CD14-positive monocyte (primary cell): Measurements from ENCODE around the gene KRT35. TPM values are rescaled to one million over a fixed set of nuclear protein-coding genes. Genes with fewer than 3 reads are reported as not detected.

Experiments used
- DNase-seq, 3 donors: peaks; one replicate each; pipeline ENCODE4 v3.0.0-alpha.2; 2011 to 2022
- H2AFZ ChIP-seq: 2 replicates; pipeline ENCODE4 v1.6.0; 2012; ENCODE audit warnings: mild to moderate bottlenecking, low read depth, low read length, inconsistent platforms; ENCODE audit not compliant: insufficient read depth, poor library complexity, severe bottlenecking
- H3K27ac ChIP-seq, 2 donors: 1 replicate in 1 of 2; 2 replicates in 1 of 2; pipeline ENCODE4 v1.5.1; 2012 to 2013; ENCODE audit warnings: low read length in 2 of 2, control low read depth in 1 of 2, inconsistent platforms in 1 of 2, low read depth in 1 of 2, mild to moderate bottlenecking in 1 of 2
- H3K27me3 ChIP-seq, 2 donors: one replicate each; pipeline versions ENCODE4 v1.6.0 to v1.6.1; 2011 to 2013; ENCODE audit warnings: low read length in 2 of 2; ENCODE audit not compliant: control insufficient read depth in 2 of 2, insufficient read depth in 2 of 2
- H3K36me3 ChIP-seq, 2 donors: replicated peaks in 1 of 2; 1 replicate in 1 of 2; 2 replicates in 1 of 2; pipeline versions ENCODE4 v1.5.1 to v1.6.1; 2012 to 2013; ENCODE audit warnings: low read length in 2 of 2, control low read depth in 1 of 2, inconsistent platforms in 1 of 2, mild to moderate bottlenecking in 1 of 2; ENCODE audit not compliant: insufficient read depth in 2 of 2, control insufficient read depth in 1 of 2
- H3K4me1 ChIP-seq, 2 donors: 1 replicate in 1 of 2; 2 replicates in 1 of 2; pipeline versions ENCODE4 v1.5.1 to v1.6.1; 2012 to 2013; ENCODE audit warnings: low read length in 2 of 2, control low read depth in 1 of 2, inconsistent platforms in 1 of 2, mild to moderate bottlenecking in 1 of 2, moderate library complexity in 1 of 2; ENCODE audit not compliant: insufficient read depth in 2 of 2, control insufficient read depth in 1 of 2
- H3K4me2 ChIP-seq: replicated peaks from 2 replicates; pipeline ENCODE3; 2012; ENCODE audit warnings: low read length, moderate library complexity, mild to moderate bottlenecking; ENCODE audit not compliant: poor library complexity, severe bottlenecking; ENCODE audit errors: extremely low read depth
- H3K4me3 ChIP-seq, 3 experiments: fragments of 200-600 bp in 1 of 3; sonication (generic) in 1 of 3; replicated peaks in 1 of 3; 1 replicate in 2 of 3; 2 replicates in 1 of 3; pipeline ENCODE4 v1.5.1; 2011 to 2013; ENCODE audit warnings: low read length in 3 of 3, mild to moderate bottlenecking in 3 of 3, control low read depth in 2 of 3, low read depth in 2 of 3, inconsistent platforms in 1 of 3, moderate library complexity in 1 of 3
- H3K79me2 ChIP-seq: 2 replicates; pipeline ENCODE4 v1.6.0; 2012; ENCODE audit warnings: mild to moderate bottlenecking, control low read depth, inconsistent platforms, low read length, moderate library complexity; ENCODE audit not compliant: insufficient read depth
- H3K9ac ChIP-seq: 2 replicates; pipeline ENCODE4 v1.6.0; 2017; ENCODE audit warnings: low read length, mild to moderate bottlenecking; ENCODE audit not compliant: insufficient read depth, poor library complexity, severe bottlenecking
- H3K9me3 ChIP-seq, 2 donors: replicated peaks in 1 of 2; 1 replicate in 1 of 2; 2 replicates in 1 of 2; pipeline versions ENCODE4 v1.5.1 to v1.6.1; 2012 to 2013; ENCODE audit warnings: low read length in 2 of 2, control low read depth in 1 of 2; ENCODE audit not compliant: control insufficient read depth in 1 of 2, insufficient read depth in 1 of 2
- H4K20me1 ChIP-seq: 2 replicates; pipeline ENCODE4 v1.6.0; 2012; ENCODE audit warnings: mild to moderate bottlenecking, low read length, control low read depth, moderate library complexity; ENCODE audit not compliant: insufficient read depth
- H3K27ac Mint-ChIP-seq, 7 donors: one replicate each; pipeline ENCODE4 v1.8.0; 2020; ENCODE audit warnings: mild to moderate bottlenecking in 7 of 7, mixed read lengths in 7 of 7, moderate library complexity in 6 of 7, inconsistent platforms in 2 of 7
- H3K27me3 Mint-ChIP-seq, 3 donors: one replicate each; pipeline ENCODE4 v1.8.0; 2021 to 2022; ENCODE audit warnings: low read depth in 3 of 3, mild to moderate bottlenecking in 3 of 3, mixed read lengths in 3 of 3, moderate library complexity in 3 of 3, inconsistent platforms in 1 of 3
- H3K36me3 Mint-ChIP-seq, 2 donors: one replicate each; pipeline ENCODE4 v1.8.0; 2020; ENCODE audit warnings: mixed read lengths in 2 of 2, inconsistent platforms in 1 of 2, mild to moderate bottlenecking in 1 of 2
- H3K4me1 Mint-ChIP-seq: one replicate; pipeline ENCODE4 v1.8.0; 2020; ENCODE audit warnings: mild to moderate bottlenecking, mixed read lengths
- H3K4me3 Mint-ChIP-seq, 2 donors: one replicate each; pipeline ENCODE4 v1.8.0; 2020; ENCODE audit warnings: mild to moderate bottlenecking in 2 of 2, mixed read lengths in 2 of 2, moderate library complexity in 1 of 2
- H3K9me3 Mint-ChIP-seq, 7 donors: one replicate each; pipeline ENCODE4 v1.8.0; 2020 to 2022; ENCODE audit warnings: mixed read lengths in 7 of 7, mild to moderate bottlenecking in 6 of 7, moderate library complexity in 6 of 7, inconsistent platforms in 2 of 7
- WGBS: methylation state at CpG from one replicate; pipeline ENCODE4 v1.1.5; 2013; ENCODE audit warnings: missing lambda C conversion rate; ENCODE audit not compliant: insufficient coverage; 5-methylcytosine and 5-hydroxymethylcytosine counted together
- intact Hi-C, 2 donors: fragments of 100-400 bp; cut with micrococcal nuclease; formaldehyde crosslinking; loops; one replicate each; pipeline versions ENCODE4 v1.15.0 to v1.15.1; 2023
- polyA plus RNA-seq, 3 donors: library from polyadenylated mRNA; depleted of rRNA in 1 of 3; unstranded in 2 of 3; stranded (reverse) in 1 of 3; fragments of 300-500 nt in 2 of 3; fragments of >200 nt in 1 of 3; fragmentation: Illumina TruSeq in 2 of 3; gene quantifications; 1 replicate in 2 of 3; 2 replicates in 1 of 3; pipeline ENCODE4 v1.2.3, GENCODE V29; 2012 to 2021
- TF ChIP-seq, protein P1 (sequence below): fragments of 200-600 bp; IDR thresholded peaks from one replicate; pipeline ENCODE4 v1.8.0; 2022; ENCODE audit warnings: antibody characterized with exemption, mild to moderate bottlenecking

KRT35 gene
- polyA plus RNA-seq, 3 donors = not detected

GRCh38 chr17:41437769-41438168 lies 43.2 kb downstream of the KRT35 start:
- no peak overlapping the region for H3K27ac ChIP-seq
- no peak overlapping the region for H2AFZ ChIP-seq
- no peak for DNase-seq
- no peaks in the 10 kb centered on the region for H3K9me3 ChIP-seq
- no peaks in the 10 kb centered on the region for H3K36me3 Mint-ChIP-seq
- H4K20me1 ChIP-seq = no peaks in the 10 kb centered on the region
- H3K4me1 Mint-ChIP-seq = peaks cover 1% of the 10 kb centered on the region
- no peak overlapping the region for H3K27ac Mint-ChIP-seq
- WGBS = 92% methylated on average over 9 of the region's 9 CpGs
- H3K9me3 Mint-ChIP-seq = peaks cover 0 to 3% (median 0%) of the 10 kb centered on the region in 7 donors
- H3K4me3 Mint-ChIP-seq = no peak overlapping the region
- H3K27me3 ChIP-seq = no peaks in the 10 kb centered on the region
- H3K27me3 Mint-ChIP-seq = peaks cover 7 to 13% (median 8%) of the 10 kb centered on the region in 3 donors
- H3K4me2 ChIP-seq = no peak overlapping the region
- H3K36me3 ChIP-seq = no peaks in the 10 kb centered on the region
- no peak overlapping the region for H3K4me3 ChIP-seq
- H3K4me1 ChIP-seq = no peaks in the 10 kb centered on the region
- no peak overlapping the region for H3K9ac ChIP-seq
- intact Hi-C loops = no loop called here
- no peaks in the 10 kb centered on the region for H3K79me2 ChIP-seq
- TF ChIP-seq, protein P1, sequence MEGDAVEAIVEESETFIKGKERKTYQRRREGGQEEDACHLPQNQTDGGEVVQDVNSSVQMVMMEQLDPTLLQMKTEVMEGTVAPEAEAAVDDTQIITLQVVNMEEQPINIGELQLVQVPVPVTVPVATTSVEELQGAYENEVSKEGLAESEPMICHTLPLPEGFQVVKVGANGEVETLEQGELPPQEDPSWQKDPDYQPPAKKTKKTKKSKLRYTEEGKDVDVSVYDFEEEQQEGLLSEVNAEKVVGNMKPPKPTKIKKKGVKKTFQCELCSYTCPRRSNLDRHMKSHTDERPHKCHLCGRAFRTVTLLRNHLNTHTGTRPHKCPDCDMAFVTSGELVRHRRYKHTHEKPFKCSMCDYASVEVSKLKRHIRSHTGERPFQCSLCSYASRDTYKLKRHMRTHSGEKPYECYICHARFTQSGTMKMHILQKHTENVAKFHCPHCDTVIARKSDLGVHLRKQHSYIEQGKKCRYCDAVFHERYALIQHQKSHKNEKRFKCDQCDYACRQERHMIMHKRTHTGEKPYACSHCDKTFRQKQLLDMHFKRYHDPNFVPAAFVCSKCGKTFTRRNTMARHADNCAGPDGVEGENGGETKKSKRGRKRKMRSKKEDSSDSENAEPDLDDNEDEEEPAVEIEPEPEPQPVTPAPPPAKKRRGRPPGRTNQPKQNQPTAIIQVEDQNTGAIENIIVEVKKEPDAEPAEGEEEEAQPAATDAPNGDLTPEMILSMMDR = no peak

DNA sequence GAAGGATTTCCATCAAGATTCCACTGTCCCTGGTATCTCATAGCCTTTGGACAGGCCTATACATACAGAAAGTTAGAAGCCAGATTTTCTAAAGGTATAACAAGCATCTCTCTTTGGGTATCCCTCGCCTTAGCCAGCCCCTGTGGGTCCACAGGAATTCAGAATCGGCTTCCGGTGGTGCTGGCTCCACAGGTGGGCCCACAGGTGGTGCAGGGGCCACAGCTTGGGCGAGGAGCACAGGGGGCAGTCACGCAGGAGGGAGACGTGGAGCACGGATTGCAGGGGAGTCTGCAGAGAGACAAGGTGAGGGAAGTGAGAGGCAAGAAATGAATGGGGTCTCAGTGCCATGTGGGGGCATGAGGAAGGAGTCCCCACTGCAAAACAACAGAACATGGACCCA lies 43.7 kb downstream of the KRT35 start:
- no peak for DNase-seq
- no peaks in the 10 kb centered on the region for H3K9me3 ChIP-seq
- no peak overlapping the region for H3K4me3 ChIP-seq
- H3K36me3 ChIP-seq = no peaks in the 10 kb centered on the region
- no peak overlapping the region for H2AFZ ChIP-seq
- Mint-ChIP-seq H3K27me3 (peaks cover 6 to 13% (median 11%) of the 10 kb centered on the region in 3 donors), H3K9me3 (peaks cover 0 to 3% (median 0%) of the 10 kb centered on the region in 7 donors), H3K36me3 (no peaks in the 10 kb centered on the region), H3K27ac (no peak overlapping the region), H3K4me1 (peaks cover 5% of the 10 kb centered on the region), H3K4me3 (no peak overlapping the region)
- H4K20me1 ChIP-seq = no peaks in the 10 kb centered on the region
- H3K27ac ChIP-seq = no peak overlapping the region
- no peak overlapping the region for H3K4me2 ChIP-seq
- intact Hi-C loops = no loop called here
- TF ChIP-seq, protein P1 = no peak
- 77% methylated on average over 7 of the region's 7 CpGs for WGBS
- H3K4me1 ChIP-seq = no peaks in the 10 kb centered on the region
- H3K27me3 ChIP-seq = no peaks in the 10 kb centered on the region
- H3K79me2 ChIP-seq = no peaks in the 10 kb centered on the region
- H3K9ac ChIP-seq = no peak overlapping the region
